ELR (cell line): Measurements from ENCODE around the gene FITM1.

Source experiments
- DNase-seq: peaks from one replicate; pipeline ENCODE4 v3.0.0-alpha.2; 2015; ENCODE audit warnings: low read depth

FITM1 gene

DNA sequence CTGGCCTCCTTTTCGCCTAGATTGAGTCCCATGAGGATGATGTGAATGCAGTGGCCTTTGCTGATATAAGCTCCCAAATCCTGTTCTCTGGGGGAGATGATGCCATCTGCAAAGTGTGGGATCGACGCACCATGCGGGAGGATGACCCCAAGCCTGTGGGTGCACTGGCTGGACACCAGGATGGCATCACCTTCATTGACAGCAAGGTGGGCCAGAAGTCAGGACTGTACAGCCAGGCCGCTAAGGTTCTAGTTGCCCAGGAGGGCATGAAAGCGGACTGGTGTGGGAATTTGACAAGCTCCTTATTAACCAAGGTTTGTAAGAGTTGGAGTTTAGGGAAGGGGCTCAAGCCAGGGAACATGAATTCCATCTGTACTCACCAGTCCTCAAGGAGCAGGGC lies 10.8 kb upstream of the FITM1 start:
- DNase-seq = no peak

DNA sequence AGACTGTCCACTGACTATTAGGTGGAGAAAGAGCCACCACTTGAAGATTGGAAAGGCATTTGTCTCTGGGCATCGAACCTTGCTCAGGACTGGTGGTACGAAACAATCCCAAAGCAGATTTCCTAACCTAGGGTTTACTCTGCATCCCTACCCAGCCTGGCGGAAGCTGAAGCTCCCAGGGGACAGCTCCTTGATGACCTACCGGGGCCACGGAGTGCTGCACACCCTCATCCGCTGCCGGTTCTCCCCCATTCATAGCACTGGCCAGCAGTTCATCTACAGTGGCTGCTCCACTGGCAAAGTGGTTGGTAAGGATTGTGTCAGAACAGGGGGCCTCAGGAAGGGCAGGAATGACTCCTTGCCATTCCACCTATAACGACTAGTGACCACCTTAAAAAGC lies 9.2 kb upstream of the FITM1 start:
- DNase-seq = no peak

DNA sequence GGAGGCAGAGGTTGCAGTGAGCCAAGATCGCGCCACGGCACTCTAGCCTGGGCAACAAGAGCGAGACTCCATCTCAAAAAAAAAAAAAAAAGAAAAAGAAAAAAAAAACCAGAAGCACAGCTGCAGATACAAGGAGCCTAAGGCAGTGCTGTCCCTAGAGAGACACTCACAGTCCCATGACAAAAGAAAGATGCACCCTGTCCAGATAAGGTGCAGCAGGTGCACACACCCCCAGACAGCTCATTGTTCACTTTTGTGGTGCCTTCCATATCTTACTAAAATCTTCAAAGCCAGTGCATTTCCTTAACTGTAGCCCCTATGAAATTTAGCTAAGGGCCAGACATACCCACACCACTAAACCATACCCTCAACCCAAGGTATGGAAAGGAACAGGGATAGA lies 8.0 kb upstream of the FITM1 start:
- DNase-seq = no peak

DNA sequence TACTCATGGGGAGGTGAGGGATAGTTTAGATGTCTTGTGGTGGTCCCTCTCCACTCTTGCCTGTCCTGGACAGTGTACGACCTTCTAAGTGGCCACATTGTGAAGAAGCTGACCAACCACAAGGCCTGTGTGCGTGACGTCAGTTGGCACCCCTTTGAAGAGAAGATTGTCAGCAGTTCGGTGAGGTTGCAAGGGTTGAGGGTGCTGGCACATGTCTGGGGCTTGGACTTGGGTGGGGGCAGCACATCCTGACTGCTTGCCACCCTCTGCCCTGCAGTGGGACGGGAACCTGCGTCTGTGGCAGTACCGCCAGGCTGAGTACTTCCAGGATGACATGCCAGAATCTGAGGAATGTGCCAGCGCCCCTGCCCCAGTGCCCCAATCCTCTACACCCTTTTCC lies 7.6 kb upstream of the FITM1 start:
- no peak for DNase-seq

DNA sequence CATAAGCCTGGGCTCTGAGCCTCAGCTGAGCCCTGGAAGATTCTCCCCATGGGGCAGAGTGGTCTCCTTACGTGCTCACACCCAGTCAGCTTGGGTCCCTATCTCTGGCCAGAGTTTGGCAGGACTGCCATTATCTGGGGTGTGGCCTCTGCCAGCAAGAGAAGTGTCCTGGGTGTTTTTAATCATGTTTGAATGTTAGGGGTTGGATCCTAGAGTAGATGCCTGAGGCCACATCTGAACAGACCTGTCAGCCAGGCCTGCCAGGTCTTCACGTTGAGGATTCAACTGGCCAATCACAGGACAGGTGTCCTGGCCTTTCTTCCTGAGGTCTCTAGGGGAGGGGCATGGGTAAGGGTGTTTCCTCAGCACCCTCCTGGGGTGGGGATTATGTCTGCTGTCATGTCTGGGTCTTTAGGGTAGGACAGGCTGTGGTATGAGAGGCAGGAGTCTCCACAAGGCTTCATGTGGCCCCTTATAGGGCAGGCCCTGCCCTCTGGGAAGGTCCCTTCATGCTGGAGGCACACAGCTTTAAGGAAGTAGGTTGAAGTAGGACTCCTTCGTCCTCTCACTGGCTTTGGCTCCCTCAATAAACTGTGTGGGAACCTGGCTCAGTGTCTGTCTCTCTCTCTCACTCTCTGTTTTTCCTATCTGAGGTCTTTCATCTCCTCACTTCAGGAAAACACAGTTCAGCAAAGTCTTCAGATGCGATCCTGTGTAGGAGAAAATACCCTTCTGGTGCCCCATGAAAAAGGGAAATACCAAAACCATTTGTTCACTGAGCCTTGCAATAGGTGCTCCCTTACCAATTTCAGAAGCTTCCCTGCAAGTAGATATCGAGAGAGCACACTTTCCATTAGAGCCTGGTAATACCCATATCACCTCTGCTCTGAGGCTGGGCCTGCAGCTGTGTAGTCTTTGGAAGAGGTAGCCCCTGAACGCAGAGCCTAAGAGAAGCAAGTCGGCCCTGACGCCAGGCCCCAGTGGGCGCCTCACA lies 6.7 kb upstream of the FITM1 start:
- DNase-seq = no peak

DNA sequence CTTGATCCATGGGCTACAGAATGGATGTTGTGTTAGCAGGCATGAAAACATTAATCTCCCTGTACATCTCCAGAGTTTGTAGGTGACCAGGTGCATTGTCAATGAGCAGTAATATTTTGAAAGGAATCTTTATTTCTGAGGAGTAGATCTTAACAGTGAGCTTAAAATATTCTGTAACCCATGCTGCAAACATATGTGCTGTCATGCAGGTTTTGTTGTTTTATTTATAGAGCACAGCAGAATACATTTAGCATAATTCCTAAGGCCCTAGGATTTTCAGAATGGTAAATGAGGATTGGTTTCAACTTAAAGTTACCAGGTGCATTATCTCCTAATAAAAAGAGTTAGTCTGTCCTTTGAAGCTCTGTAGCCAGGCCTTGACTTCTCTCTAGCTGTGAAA lies 3.5 kb upstream of the FITM1 start:
- no peak for DNase-seq

DNA sequence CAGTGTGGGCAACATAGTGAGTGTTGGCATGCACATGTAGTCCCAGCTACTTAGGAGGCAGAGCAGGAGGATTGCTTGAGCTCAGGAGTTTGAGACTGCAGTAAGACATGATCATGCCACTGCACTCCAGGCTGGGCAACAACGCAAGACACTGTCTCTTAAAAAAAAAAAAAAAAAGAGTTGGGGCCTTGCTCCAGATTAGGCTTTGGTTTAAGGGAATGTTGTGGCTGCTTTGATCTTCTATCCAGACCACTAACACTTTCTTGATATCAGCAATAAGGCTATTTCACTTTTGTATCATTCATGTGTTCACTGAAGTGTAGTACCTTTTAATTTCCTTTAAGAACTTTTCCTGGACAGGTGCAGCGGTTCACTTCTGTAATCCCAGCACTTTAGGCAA lies 2.8 kb upstream of the FITM1 start:
- no peak for DNase-seq

DNA sequence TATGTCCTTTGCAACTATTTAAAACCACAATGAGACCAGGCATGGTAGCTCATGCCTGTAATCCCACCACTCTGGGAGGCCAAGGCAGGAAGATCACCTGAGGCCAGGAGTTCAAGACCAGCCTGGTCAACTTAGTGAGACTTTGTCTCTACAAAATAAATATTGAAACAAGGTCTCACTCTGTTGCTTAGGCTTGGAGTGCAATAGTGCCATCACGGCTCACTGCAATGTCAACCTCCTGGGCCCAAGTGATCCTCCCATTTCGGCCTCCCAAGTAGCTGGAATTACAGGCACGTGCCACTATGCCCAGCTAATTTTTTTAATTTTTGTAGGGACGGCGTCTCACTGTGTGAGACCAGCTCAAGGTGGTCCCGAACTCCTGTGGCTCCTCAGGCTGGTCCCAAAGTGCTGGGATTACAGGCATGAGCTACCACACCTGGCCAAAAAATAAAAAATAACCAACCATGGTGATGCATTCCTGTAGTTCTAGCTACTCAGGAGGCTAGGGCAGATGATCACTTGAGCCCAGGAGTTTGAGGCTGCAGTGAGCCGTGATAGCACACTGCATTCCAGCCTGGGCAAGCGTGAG lies 955 bp upstream of the FITM1 start:
- DNase-seq = no peak

DNA sequence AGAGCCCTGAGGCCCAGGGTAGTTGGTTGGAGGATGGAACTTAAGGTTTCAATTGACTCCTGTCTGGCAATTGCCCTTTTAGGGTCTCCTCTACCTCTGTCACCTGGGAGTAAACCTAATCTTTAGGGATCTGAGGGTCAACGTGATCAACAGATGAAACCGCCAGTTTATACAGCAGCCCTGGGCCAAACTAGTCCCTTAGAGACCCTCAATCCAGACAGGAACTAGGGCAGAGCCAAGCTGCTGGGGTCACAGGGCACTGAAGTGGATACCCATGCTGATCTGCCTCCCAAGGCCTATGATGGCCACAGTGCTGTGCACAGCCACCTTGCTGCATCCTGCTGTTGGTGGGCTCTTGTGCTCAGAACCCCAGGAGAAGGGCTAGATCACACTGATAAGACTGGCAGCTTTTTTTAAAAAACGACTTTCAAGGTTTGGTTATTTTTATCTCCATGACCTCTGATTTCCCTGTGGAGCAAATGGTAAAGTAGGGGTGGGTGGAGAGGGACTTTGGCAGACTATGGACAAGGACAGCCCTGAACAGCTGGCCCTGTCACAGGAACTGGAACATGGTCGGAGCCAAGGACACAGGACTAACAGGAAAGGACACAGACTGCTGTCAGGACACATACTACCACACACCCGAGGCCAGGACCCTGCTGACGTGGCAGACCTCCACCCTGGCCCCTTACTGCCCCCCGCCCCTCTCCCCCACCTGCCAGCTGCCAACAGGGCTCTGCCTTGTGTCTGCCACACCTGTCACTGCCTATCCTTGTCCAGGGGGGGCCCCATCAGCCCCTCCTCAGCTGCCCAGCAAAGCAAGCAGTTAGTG lies 474 bp downstream of the FITM1 start:
- DNase-seq = no peak

DNA sequence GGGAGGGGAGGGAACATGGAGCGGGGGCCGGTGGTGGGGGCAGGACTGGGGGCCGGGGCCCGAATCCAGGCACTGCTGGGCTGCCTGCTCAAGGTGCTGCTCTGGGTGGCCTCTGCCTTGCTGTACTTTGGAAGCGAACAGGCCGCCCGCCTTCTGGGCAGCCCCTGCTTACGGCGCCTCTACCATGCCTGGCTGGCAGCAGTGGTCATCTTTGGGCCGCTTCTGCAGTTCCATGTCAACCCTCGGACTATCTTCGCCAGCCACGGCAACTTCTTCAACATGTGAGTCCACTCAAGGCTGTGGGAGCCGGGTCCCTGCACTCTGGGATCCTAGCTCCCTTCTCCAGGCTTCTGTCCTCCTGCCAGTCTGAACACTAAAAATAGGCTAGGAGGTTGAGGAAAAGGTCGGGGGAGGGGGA lies 1.1 kb downstream of the FITM1 start:
- DNase-seq = no peak

DNA sequence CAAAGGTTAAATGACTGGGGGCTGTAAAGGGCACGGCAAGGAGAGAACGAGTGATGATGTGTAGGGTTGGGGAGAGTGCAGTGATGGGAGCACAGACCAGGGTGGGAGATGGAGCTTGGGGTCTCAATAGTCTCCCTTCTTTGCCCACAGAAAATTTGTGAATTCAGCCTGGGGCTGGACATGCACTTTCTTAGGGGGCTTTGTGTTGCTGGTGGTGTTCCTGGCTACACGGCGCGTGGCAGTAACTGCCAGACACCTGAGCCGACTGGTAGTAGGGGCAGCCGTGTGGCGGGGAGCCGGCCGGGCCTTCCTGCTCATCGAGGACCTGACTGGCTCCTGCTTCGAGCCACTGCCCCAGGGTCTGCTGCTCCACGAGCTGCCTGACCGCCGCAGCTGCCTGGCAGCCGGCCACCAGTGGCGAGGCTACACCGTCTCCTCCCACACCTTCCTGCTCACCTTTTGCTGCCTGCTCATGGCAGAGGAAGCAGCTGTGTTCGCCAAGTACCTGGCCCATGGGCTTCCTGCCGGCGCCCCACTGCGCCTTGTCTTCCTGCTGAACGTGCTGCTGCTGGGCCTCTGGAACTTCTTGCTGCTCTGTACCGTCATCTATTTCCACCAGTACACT lies 1.7 kb downstream of the FITM1 start:
- no peak for DNase-seq

DNA sequence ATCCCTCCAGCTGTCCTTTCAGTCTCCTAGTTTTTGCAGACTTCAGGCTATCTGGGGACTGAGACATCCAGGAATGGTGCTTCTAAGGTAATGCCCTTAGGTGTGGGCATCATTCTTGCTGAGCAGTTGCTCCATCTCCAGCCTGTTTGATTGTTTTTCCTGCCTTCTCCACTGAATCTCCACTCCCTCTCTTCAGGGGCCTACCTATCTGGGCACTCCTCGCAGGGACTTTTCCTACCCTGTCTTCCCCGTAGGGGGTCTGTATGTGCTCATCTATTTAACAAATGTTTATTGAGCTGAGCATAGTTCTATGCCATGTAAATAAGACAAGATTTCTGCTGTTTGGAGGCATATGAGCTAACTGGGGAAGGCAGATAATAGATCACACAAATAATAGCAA lies 2.5 kb downstream of the FITM1 start:
- no peak for DNase-seq

DNA sequence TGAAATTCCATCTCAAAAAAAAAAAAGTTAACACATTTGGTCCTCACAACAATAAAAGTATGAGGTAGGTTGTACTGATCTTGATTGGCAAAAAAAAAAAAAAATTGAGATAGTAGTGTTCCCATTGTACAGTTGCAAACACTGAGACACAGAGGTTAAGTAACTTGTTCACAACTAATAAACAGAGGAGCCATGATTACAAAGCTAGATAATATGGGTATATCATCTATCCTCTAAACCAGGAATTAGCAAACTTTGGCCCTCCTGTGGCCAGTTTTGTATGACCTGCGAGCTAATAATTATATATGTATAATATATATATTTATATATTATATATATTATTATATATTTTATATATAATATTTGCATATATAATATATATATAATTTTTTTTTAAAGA lies 3.3 kb downstream of the FITM1 start:
- no peak for DNase-seq

DNA sequence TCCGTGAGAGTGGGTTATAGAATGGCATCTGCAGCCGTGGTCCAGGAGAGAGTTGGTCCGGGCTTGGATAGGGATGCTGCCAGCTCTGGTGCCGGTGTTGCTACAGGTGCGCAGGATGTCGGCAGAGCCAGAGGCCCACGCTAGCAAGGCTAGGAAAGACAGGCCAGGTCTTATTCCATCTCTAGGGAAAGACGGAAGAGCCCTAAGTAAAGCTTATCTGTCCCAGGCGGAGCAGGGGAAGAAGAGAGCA lies 5.0 kb downstream of the FITM1 start:
- no peak for DNase-seq

DNA sequence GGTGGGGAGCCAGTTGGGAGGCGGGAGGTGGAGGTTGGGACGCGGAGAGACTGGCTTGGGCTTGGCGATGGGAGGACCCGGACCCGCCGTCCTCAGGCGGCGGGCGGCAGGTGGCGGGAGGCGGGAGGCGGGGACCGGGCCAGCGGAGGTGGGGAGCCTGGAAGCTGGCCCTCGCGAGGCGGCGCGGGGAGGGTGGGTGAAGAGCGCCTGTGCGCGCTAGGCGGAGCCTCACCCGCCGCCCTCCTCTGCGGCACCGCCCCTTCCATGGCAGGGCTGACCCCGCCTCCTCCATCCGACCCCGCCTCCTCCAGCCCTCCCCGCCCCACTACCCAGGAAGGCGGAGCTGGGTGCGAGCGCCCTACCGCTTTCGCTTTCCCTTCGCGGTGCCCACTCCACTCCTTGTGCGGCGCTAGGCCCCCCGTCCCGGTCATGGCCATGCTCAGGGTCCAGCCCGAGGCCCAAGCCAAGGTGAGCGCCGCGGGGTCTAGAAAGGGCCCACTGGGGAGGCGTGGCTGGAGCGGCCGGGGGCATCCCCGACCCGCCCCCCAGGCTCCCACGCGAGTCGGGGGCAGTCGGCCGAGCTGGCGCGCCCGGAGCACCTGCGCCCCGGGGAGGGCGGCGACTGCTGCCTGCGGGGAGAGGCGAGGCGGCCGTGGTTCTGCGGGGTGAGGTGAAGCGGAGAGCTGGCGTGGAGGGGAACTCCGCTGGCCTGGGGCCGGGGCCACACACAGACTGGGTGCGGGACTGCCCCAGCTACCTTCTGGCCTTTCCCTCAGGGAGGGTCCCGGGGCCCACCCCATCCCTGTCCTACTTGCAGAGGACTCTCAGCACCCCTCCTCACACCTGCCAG lies 5.6 kb downstream of the FITM1 start, which contains the start of gene PSME1:
Gene PSME1 (plus strand): TSS at position 361 of the 850 bp plus-strand sequence. CDS start 69 bp downstream, at position 430.
- DNase-seq = peak; percentile 90

DNA sequence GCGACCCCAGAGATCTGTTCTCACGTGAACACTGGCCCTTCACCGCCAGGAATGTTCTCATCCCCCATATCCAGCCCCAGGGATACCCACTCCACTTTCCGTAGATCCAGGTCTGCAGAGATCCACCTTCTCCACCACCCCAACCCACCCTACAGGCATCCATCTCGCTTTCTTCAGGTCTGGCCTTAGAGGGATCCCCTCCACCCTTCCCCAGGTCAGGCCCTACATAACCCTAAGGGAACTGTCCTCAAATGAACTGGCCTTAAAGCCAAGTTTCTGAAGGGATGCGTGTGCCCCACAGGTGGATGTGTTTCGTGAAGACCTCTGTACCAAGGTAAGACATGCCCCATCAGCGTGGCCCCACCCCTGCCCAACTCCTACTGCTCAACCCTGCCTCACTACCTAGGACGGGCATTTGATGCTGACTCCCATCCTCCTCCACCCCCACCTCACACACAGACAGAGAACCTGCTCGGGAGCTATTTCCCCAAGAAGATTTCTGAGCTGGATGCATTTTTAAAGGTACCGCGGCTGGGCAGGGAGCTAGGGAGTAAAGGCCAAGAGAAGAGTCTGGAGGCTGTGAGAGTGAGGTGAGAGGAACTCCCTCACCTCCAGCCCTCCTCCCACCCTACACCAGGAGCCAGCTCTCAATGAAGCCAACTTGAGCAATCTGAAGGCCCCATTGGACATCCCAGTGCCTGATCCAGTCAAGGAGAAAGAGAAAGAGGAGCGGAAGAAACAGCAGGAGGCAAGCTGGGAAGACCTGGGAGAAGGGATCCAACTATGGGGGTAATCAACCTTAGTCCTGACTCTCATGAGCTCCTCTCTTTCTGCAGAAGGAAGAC lies 6.4 kb downstream of the FITM1 start:
- DNase-seq = no peak

DNA sequence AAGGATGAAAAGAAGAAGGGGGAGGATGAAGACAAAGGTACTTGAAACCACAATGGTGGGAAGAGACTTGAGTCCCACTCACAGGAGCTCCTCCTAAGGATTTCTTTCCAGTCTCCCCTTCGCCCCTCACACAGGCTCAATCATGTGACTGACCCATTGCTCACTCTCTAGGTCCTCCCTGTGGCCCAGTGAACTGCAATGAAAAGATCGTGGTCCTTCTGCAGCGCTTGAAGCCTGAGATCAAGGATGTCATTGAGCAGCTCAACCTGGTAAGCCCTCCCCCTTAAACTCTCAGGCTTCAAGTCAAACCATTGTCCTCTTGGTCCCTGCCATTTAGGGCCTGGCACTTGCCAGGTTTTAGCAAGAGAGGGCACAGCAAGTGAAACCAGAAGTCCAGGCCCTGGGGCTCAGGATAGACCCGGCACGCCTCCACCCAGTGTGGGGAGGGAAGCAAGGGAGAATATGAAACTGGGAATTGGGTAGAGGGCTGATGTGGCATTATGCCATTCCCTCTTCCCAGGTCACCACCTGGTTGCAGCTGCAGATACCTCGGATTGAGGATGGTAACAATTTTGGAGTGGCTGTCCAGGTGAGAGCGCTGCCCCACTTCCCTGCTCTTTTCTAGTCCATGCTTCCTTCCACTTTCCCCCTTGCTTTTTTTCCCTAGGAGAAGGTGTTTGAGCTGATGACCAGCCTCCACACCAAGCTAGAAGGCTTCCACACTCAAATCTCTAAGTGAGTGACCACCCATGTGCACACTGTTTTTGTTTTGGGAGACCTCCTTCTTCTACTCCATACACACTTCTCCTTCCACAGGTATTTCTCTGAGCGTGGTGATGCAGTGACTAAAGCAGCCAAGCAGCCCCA lies 7.3 kb downstream of the FITM1 start:
- no peak for DNase-seq

DNA sequence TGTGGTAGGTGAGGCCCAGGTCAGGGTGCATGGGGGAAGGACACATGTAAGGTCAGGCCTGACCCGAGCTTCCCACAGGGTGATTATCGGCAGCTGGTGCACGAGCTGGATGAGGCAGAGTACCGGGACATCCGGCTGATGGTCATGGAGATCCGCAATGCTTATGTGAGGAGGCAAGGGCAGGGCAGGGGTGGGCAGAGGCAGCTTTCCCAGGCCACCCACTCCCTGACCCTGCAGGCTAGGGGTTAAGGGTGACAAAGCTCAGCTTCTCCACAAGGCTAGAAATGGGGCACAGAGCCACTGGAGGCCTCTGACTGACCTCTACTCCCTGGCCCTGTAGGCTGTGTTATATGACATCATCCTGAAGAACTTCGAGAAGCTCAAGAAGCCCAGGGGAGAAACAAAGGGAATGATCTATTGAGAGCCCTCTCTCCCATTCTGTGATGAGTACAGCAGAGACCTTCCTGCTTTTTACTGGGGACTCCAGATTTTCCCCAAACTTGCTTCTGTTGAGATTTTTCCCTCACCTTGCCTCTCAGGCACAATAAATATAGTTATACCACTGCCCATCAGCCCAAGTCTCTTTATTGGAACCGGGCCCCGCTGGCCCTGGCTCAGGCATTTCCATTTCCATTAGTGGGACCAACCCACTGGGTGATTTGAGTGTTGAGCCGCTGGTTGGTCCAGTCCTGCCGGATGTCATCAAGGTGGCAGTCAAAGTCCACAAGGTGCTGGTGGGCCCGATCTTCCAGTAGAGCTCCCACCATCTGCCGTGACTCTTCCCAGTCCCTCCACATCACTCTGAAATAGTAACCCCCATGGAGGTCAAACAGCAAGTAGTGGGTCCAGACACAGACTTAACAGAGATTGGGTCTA lies 8.2 kb downstream of the FITM1 start:
- no peak for DNase-seq
